SK-N-SH (cell line): ENCODE measurements around the gene TASP1. TPM values are rescaled to one million over a fixed set of nuclear protein-coding genes. Genes with fewer than 3 reads are reported as not detected.

Experiments
- CTCF ChIA-PET: fragments of 300-600, 350-600 bp; formaldehyde crosslinking; extraction: SDS; loops from one replicate; lab custom pipeline; 2021; lab: Yijun Ruan, JAX
- POLR2A ChIA-PET: fragments of 350-600 bp; sonication (Branson Sonifier 250); formaldehyde crosslinking; extraction: SDS; loops from one replicate; lab custom pipeline; 2020; ENCODE audit warnings: antibody characterized with exemption, inconsistent platforms; lab: Yijun Ruan, JAX
- DNase-seq: peaks from one replicate; pipeline ENCODE4 v3.0.0; 2012
- H2AFZ ChIP-seq: fragments of 200-600 bp; sonication (generic); 2 replicates; pipeline ENCODE4 v1.8.1; 2016; ENCODE audit warnings: antibody characterized with exemption, mild to moderate bottlenecking, low read depth
- H3F3A ChIP-seq: fragments of 200-600 bp; sonication (generic); replicated peaks from 2 replicates; pipeline ENCODE3; 2016; ENCODE audit warnings: antibody characterized with exemption, mild to moderate bottlenecking; ENCODE audit not compliant: insufficient read depth
- H3K27ac ChIP-seq, 2 experiments: fragments of 200-500 bp in 1 of 2; fragments of 200-600 bp in 1 of 2; sonication (Bioruptor generic) in 1 of 2; sonication (generic), shearing (Covaris generic) in 1 of 2; 2 replicates each; pipeline versions ENCODE4 v1.5.1 to v1.6.1; 2014 to 2016; ENCODE audit warnings: low read depth in 2 of 2, inconsistent platforms in 1 of 2, low read length in 1 of 2, mild to moderate bottlenecking in 1 of 2, mixed read lengths in 1 of 2
- H3K27me3 ChIP-seq: fragments of 200-600 bp; sonication (generic), shearing (Covaris generic); 2 replicates; pipeline ENCODE4 v1.6.1; 2016; ENCODE audit warnings: mixed run types; ENCODE audit not compliant: insufficient read depth
- H3K36me3 ChIP-seq, 2 experiments: fragments of 200-500 bp in 1 of 2; fragments of 200-600 bp in 1 of 2; sonication (Bioruptor generic) in 1 of 2; sonication (generic) in 1 of 2; replicated peaks in 1 of 2; 2 replicates each; pipeline versions ENCODE3 to v1.5.1; 2014 to 2016; ENCODE audit warnings: low read length in 1 of 2, mild to moderate bottlenecking in 1 of 2; ENCODE audit not compliant: insufficient read depth in 2 of 2, control insufficient read depth in 1 of 2
- H3K4me1 ChIP-seq, 2 experiments: fragments of 200-500 bp in 1 of 2; fragments of 200-600 bp in 1 of 2; sonication (Bioruptor generic) in 1 of 2; sonication (generic), shearing (Covaris generic) in 1 of 2; 2 replicates each; pipeline versions ENCODE4 v1.5.1 to v1.6.1; 2014 to 2016; ENCODE audit warnings: low read depth in 1 of 2, low read length in 1 of 2, mixed run types in 1 of 2; ENCODE audit not compliant: insufficient read depth in 2 of 2, control insufficient read depth in 1 of 2
- H3K4me2 ChIP-seq: fragments of 200-600 bp; sonication (generic), shearing (Covaris generic); 2 replicates; pipeline ENCODE4 v1.6.1; 2017; ENCODE audit warnings: mixed run types
- H3K4me3 ChIP-seq, 2 experiments: fragments of 200-500 bp in 1 of 2; fragments of 200-600 bp in 1 of 2; sonication (Bioruptor generic) in 1 of 2; sonication (generic), shearing (Covaris generic) in 1 of 2; 2 replicates each; pipeline versions ENCODE4 v1.5.1 to v1.8.1; 2014 to 2016; ENCODE audit warnings: low read depth in 2 of 2, inconsistent platforms in 1 of 2, low read length in 1 of 2, mild to moderate bottlenecking in 1 of 2, mixed read lengths in 1 of 2, moderate library complexity in 1 of 2
- H3K79me2 ChIP-seq: fragments of 200-600 bp; sonication (generic); 2 replicates; pipeline ENCODE4 v1.8.1; 2017; ENCODE audit warnings: mild to moderate bottlenecking; ENCODE audit not compliant: insufficient read depth
- H3K9ac ChIP-seq: fragments of 200-600 bp; sonication (generic); 2 replicates; pipeline ENCODE4 v1.6.1; 2017; ENCODE audit warnings: mixed run types
- H3K9me2 ChIP-seq: fragments of 200-600 bp; sonication (generic); 2 replicates; pipeline ENCODE4 v1.6.1; 2017; ENCODE audit warnings: mixed run types
- H3K9me3 ChIP-seq: fragments of 200-600 bp; sonication (generic); 2 replicates; pipeline ENCODE4 v1.6.1; 2017; ENCODE audit warnings: mixed run types, mild to moderate bottlenecking, moderate library complexity
- H4K20me1 ChIP-seq: fragments of 200-600 bp; sonication (generic); 2 replicates; pipeline ENCODE4 v1.6.1; 2017; ENCODE audit warnings: mild to moderate bottlenecking, mixed run types; ENCODE audit not compliant: insufficient read depth
- CHD2 ChIP-seq: fragments of 150-350 bp; IDR thresholded peaks from 2 replicates; pipeline ENCODE4 v1.6.1; 2018; ENCODE audit warnings: low read length; ENCODE audit not compliant: partially characterized antibody
- ELF1 ChIP-seq: IDR thresholded peaks from 2 replicates; pipeline ENCODE4 v1.4.0; 2012
- EP300 ChIP-seq, 2 experiments: IDR thresholded peaks; 2 replicates each; pipeline versions ENCODE4 v1.4.0 to v1.6.1; 2012; ENCODE audit warnings: borderline replicate concordance in 1 of 2, low read depth in 1 of 2, low read length in 1 of 2
- FOSL2 ChIP-seq: IDR thresholded peaks from 2 replicates; pipeline ENCODE4 v1.4.0; 2012; ENCODE audit warnings: low read depth, mild to moderate bottlenecking, moderate library complexity, borderline replicate concordance
- FOXJ3 ChIP-seq: sonication (generic); formaldehyde crosslinking; IDR thresholded peaks from 2 replicates; pipeline ENCODE4 v1.5.1; 2020; ENCODE audit warnings: mild to moderate bottlenecking, missing genetic modification reagents
- GABPA ChIP-seq: IDR thresholded peaks from 2 replicates; pipeline ENCODE4 v1.4.0; 2012; ENCODE audit warnings: low read depth, mild to moderate bottlenecking
- GATA2 ChIP-seq: sonication (generic); formaldehyde crosslinking; IDR thresholded peaks from 2 replicates; pipeline ENCODE4 v1.5.0; 2020; ENCODE audit warnings: mild to moderate bottlenecking, missing genetic modification reagents
- IRF3 ChIP-seq: fragments of 150-350 bp; IDR thresholded peaks from 2 replicates; pipeline ENCODE4 v1.6.1; 2016; ENCODE audit warnings: mild to moderate bottlenecking, low read depth, low read length
- JUND ChIP-seq: IDR thresholded peaks from 2 replicates; pipeline ENCODE4 v1.4.0; 2012
- MAX ChIP-seq: IDR thresholded peaks from 2 replicates; pipeline ENCODE4 v1.4.0; 2012; ENCODE audit warnings: low read depth
- MEF2A ChIP-seq: IDR thresholded peaks from 2 replicates; pipeline ENCODE4 v1.4.0; 2012; ENCODE audit warnings: low read depth, borderline replicate concordance
- MXI1 ChIP-seq: IDR thresholded peaks from 2 replicates; pipeline ENCODE4 v1.6.1; 2012; ENCODE audit warnings: mild to moderate bottlenecking, low read depth, low read length, improper control_type of control experiment
- NFIC ChIP-seq: IDR thresholded peaks from 2 replicates; pipeline ENCODE4 v1.4.0; 2012; ENCODE audit warnings: borderline replicate concordance
- NRF1 ChIP-seq: IDR thresholded peaks from 2 replicates; pipeline ENCODE4 v1.6.1; 2012; ENCODE audit warnings: low read depth, mild to moderate bottlenecking, low read length
- POLR2AphosphoS5 ChIP-seq: IDR thresholded peaks from 2 replicates; pipeline ENCODE4 v1.6.1; 2012; ENCODE audit warnings: low read depth, low read length
- RAD21 ChIP-seq: IDR thresholded peaks from 2 replicates; pipeline ENCODE4 v1.6.1; 2012; ENCODE audit warnings: mild to moderate bottlenecking, low read length
- RCOR1 ChIP-seq: fragments of 150-350 bp; IDR thresholded peaks from 2 replicates; pipeline ENCODE4 v1.6.1; 2017; ENCODE audit warnings: antibody characterized with exemption, low read length
- REST ChIP-seq: IDR thresholded peaks from 2 replicates; pipeline ENCODE4 v1.6.1; 2012; ENCODE audit warnings: mild to moderate bottlenecking, low read depth, low read length, moderate library complexity
- RFX5 ChIP-seq: IDR thresholded peaks from 2 replicates; pipeline ENCODE4 v1.6.1; 2012; ENCODE audit warnings: mild to moderate bottlenecking, improper control_type of control experiment, low read length
- TAF1 ChIP-seq: IDR thresholded peaks from 2 replicates; pipeline ENCODE4 v1.6.1; 2012; ENCODE audit warnings: low read depth, mild to moderate bottlenecking, low read length, moderate library complexity, borderline replicate concordance
- ZBTB33 ChIP-seq: IDR thresholded peaks from 2 replicates; pipeline ENCODE4 v1.4.0; 2012; ENCODE audit warnings: low read depth, borderline replicate concordance
- WGBS: methylation state at CpG from one replicate; pipeline ENCODE4 v1.1.6; 2017; ENCODE audit warnings: low lambda C conversion rate; 5-methylcytosine and 5-hydroxymethylcytosine counted together
- polyA plus RNA-seq, 3 experiments: library from polyadenylated mRNA; depleted of rRNA; stranded (reverse); fragments of >200 nt; gene quantifications; 2 replicates each; pipeline ENCODE4 v1.2.3, GENCODE V29; 2012
- TF ChIP-seq, protein P1 (sequence below): fragments of 150-350 bp; IDR thresholded peaks from 2 replicates; pipeline ENCODE4 v1.6.1; 2017; ENCODE audit warnings: antibody characterized with exemption, low read length, low read depth, borderline replicate concordance

The TASP1 gene
- polyA plus RNA-seq, 1 of the 3 experiments (the other 2 are of a cell fraction): 5.9 TPM

- TF ChIP-seq IRF3: no peak
- TF ChIP-seq MXI1: no peak
- TF ChIP-seq TAF1: no peak
- TF ChIP-seq EP300 (IDR thresholded peaks at IDR 0.05; ENCODE audit: borderline replicate concordance in 1 of 2, low read depth in 1 of 2, low read length in 1 of 2): peak in 1 of 2 experiments; percentile 35; a peak in 1 of 4 replicates
- no peak for TF ChIP-seq NFIC
- no peak for TF ChIP-seq REST
- TF ChIP-seq FOSL2: peak; percentile 68; the same call in 1 of the 2 replicates
- no peak for TF ChIP-seq RFX5
- no peak for TF ChIP-seq MEF2A
- no peak for TF ChIP-seq RCOR1
- no peak for TF ChIP-seq POLR2AphosphoS5
- no peak for TF ChIP-seq RAD21
- no peak for TF ChIP-seq NRF1
- TF ChIP-seq, all 33 proteins: peak for 6
Measured at GRCh38 chr20:13525225-13525940, 113.3 kb downstream of the TASP1 start (continued).

GRCh38 chr20:13524339-13524738 is 114.4 kb downstream of the TASP1 start:
- peak overlapping the region in 1 of 2 experiments; percentile 63; a peak in 2 of 4 replicates for H3K27ac ChIP-seq
- no peak overlapping the region for H2AFZ ChIP-seq
- H3K4me3 ChIP-seq: no peak overlapping the region
- ChIA-PET POLR2A (no interaction called here), CTCF (interaction anchor here (0.8 to 3.1 kb wide), 2 partner anchors 22 to 144 kb away, joined by 3 to 11 read pairs; no protein-coding TSS in a partner anchor)
- H3K9me3 ChIP-seq: no peaks in the 10 kb centered on the region
- H3K36me3 ChIP-seq: peaks cover 9 to 10% of the 10 kb centered on the region in 2 experiments
- H3K4me1 ChIP-seq: peaks cover 0 to 5% of the 10 kb centered on the region in 2 experiments; a peak in 2 of 4 replicates
- H3F3A ChIP-seq: peaks cover 15% of the 10 kb centered on the region
- no peaks in the 10 kb centered on the region for H3K9me2 ChIP-seq
- 97% methylated on average over 1 of the region's 1 CpG for WGBS
- no peak overlapping the region for H3K4me2 ChIP-seq
- no peaks in the 10 kb centered on the region for H3K79me2 ChIP-seq
- DNase-seq: no peak
- H3K9ac ChIP-seq: no peak overlapping the region
- no peaks in the 10 kb centered on the region for H4K20me1 ChIP-seq
- no peaks in the 10 kb centered on the region for H3K27me3 ChIP-seq
- TF ChIP-seq GATA2 (CRISPR knock-in tag) (no peak), MAX (no peak), ZBTB33 (no peak), NFIC (no peak), JUND (no peak), GABPA (no peak), IRF3 (no peak), FOXJ3 (CRISPR knock-in tag) (no peak), MXI1 (no peak), ELF1 (no peak), FOSL2 (no peak), NRF1 (no peak), CHD2 (no peak)
- TF ChIP-seq, protein P1, sequence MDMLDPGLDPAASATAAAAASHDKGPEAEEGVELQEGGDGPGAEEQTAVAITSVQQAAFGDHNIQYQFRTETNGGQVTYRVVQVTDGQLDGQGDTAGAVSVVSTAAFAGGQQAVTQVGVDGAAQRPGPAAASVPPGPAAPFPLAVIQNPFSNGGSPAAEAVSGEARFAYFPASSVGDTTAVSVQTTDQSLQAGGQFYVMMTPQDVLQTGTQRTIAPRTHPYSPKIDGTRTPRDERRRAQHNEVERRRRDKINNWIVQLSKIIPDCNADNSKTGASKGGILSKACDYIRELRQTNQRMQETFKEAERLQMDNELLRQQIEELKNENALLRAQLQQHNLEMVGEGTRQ: no peak
